Natural killer cell treated with Interleukin-12 subunit alpha and Interleukin-12 subunit beta and Interleukin-15 and Interleukin-18, amount 100 ng/mL, for 72 hours (primary cell): Measurements from ENCODE around the gene KCNH6. TPM values are rescaled to one million over a fixed set of nuclear protein-coding genes. Genes with fewer than 3 reads are reported as not detected.

ENCODE experiments used
- ATAC-seq, 2 donors: fragments of 150-1000 bp; cut with Tn5 transposase in 1 of 2; sonication (Bioruptor Pico), chemical (Tn5 transposase) in 1 of 2; 2 replicates each; pipeline ENCODE4 v1.10.0; 2021
- DNase-seq: peaks from one replicate; pipeline ENCODE4 v3.0.0; 2022; ENCODE audit warnings: low spot score
- H3K27ac Mint-ChIP-seq, 2 donors: 1 replicate in 1 of 2; 2 replicates in 1 of 2; pipeline ENCODE4 v1.8.0; 2022; ENCODE audit warnings: mixed read lengths in 2 of 2, mild to moderate bottlenecking in 1 of 2, moderate library complexity in 1 of 2
- H3K27me3 Mint-ChIP-seq, 2 donors: 1 replicate in 1 of 2; 2 replicates in 1 of 2; pipeline ENCODE4 v1.8.0; 2022; ENCODE audit warnings: mixed read lengths in 2 of 2
- H3K36me3 Mint-ChIP-seq: one replicate; pipeline ENCODE4 v1.8.0; 2022; ENCODE audit warnings: mixed read lengths
- H3K4me1 Mint-ChIP-seq, 2 donors: 1 replicate in 1 of 2; 2 replicates in 1 of 2; pipeline ENCODE4 v1.8.0; 2022; ENCODE audit warnings: low read depth in 2 of 2, mixed read lengths in 2 of 2, mild to moderate bottlenecking in 1 of 2
- H3K4me3 Mint-ChIP-seq: one replicate; pipeline ENCODE4 v1.8.0; 2022; ENCODE audit warnings: mixed read lengths
- H3K9me3 Mint-ChIP-seq: 2 replicates; pipeline ENCODE4 v1.8.0; 2022; ENCODE audit warnings: mixed read lengths
- total RNA-seq, 2 donors: library from RNA; stranded (reverse); gene quantifications; one replicate each; pipeline ENCODE4 v1.2.3, GENCODE V29; 2022

The KCNH6 gene
- total RNA-seq, 2 donors from 2014 or later = not detected

GRCh38 chr17:63480826-63481487, 42.2 kb upstream of the KCNH6 start:
- H3K27ac Mint-ChIP-seq = no peak overlapping the region
- H3K9me3 Mint-ChIP-seq = no peaks in the 10 kb centered on the region
- ATAC-seq (no peak), DNase-seq (no peak)
- H3K27me3 Mint-ChIP-seq = peaks cover 5 to 6% of the 10 kb centered on the region in 2 donors
- peaks cover 0 to 7% of the 10 kb centered on the region in 2 donors for H3K4me1 Mint-ChIP-seq
- H3K4me3 Mint-ChIP-seq = no peak overlapping the region
- no peaks in the 10 kb centered on the region for H3K36me3 Mint-ChIP-seq

DNA sequence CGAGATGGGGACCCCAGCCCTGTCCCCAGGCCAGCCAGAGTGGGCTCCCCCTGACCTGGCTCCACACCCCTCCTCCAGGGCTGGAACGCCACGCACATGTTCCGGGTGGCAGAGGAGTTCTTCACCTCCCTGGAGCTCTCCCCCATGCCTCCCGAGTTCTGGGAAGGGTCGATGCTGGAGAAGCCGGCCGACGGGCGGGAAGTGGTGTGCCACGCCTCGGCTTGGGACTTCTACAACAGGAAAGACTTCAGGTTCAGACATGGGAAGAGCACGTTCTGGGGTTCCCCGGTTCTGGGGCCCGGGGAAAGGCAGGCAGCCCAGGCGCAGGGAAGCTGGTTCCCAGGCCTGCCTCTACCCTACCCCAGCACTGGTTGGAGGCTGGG, 41.7 kb upstream of the KCNH6 start:
- Mint-ChIP-seq H3K36me3 (no peaks in the 10 kb centered on the region), H3K27ac (no peak overlapping the region), H3K9me3 (no peaks in the 10 kb centered on the region), H3K27me3 (peaks cover 5 to 6% of the 10 kb centered on the region in 2 donors), H3K4me3 (no peak overlapping the region), H3K4me1 (peaks cover 0 to 7% of the 10 kb centered on the region in 2 donors)
- no peak for ATAC-seq
- no peak for DNase-seq

- H3K9me3 Mint-ChIP-seq = no peaks in the 10 kb centered on the region
- H3K27me3 Mint-ChIP-seq = peaks cover 5% of the 10 kb centered on the region in 2 donors
- no peak overlapping the region for H3K27ac Mint-ChIP-seq
- H3K4me1 Mint-ChIP-seq = peaks cover 0 to 6% of the 10 kb centered on the region in 2 donors
- no peak for DNase-seq
- H3K36me3 Mint-ChIP-seq = no peaks in the 10 kb centered on the region
- H3K4me3 Mint-ChIP-seq = no peak overlapping the region
- ATAC-seq = no peak
Observed at GRCh38 chr17:63482509-63482908, 40.6 kb upstream of the KCNH6 start.

DNA sequence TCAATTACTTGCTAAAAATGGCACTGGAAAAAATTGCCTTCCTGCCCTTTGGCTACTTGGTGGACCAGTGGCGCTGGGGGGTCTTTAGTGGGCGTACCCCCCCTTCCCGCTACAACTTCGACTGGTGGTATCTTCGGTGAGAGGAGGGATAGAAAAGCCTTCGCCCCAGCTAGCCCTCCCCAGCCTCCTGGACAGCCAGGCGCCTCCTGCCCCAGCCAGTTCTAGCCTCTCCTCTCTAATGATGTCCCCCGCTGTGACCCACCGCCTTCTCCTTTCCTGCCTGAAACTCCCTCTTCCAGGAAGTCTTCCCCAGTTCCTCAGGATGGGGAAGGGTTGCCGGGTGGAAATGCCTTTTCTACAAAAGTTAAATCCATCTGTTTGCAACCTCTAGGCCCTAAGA, 40.1 kb upstream of the KCNH6 start:
- no peak overlapping the region for H3K4me3 Mint-ChIP-seq
- H3K27ac Mint-ChIP-seq = no peak overlapping the region
- DNase-seq (no peak), ATAC-seq (no peak)
- no peaks in the 10 kb centered on the region for H3K36me3 Mint-ChIP-seq
- no peaks in the 10 kb centered on the region for H3K9me3 Mint-ChIP-seq
- peaks cover 0 to 3% of the 10 kb centered on the region in 2 donors for H3K4me1 Mint-ChIP-seq
- peaks cover 3 to 5% of the 10 kb centered on the region in 2 donors for H3K27me3 Mint-ChIP-seq

DNA sequence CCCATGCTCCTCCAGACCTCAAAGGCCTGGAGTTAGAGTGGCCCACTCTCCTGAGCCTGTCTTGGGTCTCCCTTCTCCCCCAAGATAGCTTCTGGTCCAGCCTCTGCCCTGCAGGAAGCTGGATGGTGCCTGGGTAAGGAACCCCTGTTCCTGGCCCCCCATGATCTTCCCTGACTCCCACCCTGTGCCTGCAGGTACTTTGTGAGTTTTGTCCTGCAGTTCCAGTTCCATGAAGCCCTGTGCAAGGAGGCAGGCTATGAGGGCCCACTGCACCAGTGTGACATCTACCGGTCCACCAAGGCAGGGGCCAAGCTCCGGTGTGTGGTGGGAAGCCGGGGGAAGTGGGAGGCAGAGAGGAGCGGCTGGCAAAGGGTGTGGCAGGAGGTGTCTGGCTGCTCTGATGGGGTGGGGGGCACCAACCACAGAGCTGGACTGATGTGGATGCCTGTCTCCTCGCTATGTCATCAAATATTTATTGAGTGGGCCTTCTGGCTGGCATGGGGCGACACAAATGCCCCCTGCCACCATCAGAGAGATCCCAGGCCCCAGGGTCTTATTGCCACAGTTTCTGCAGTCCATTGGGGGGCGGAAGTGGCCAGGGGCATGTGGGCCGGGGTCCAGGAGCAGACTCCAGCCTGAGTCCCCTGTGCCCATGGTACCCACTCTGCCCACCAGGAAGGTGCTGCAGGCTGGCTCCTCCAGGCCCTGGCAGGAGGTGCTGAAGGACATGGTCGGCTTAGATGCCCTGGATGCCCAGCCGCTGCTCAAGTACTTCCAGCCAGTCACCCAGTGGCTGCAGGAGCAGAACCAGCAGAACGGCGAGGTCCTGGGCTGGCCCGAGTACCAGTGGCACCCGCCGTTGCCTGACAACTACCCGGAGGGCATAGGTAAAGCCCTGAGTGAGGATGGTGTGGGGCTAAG, 39.2 kb upstream of the KCNH6 start:
- Mint-ChIP-seq H3K9me3 (no peaks in the 10 kb centered on the region), H3K27me3 (peaks cover 1 to 4% of the 10 kb centered on the region in 2 donors), H3K27ac (no peak overlapping the region), H3K4me1 (peaks cover 0 to 1% of the 10 kb centered on the region in 2 donors), H3K36me3 (no peaks in the 10 kb centered on the region), H3K4me3 (no peak overlapping the region)
- no peak for DNase-seq
- no peak for ATAC-seq

- no peaks in the 10 kb centered on the region for H3K4me1 Mint-ChIP-seq
- no peak for DNase-seq
- no peaks in the 10 kb centered on the region for H3K9me3 Mint-ChIP-seq
- H3K27me3 Mint-ChIP-seq = no peaks in the 10 kb centered on the region
- H3K27ac Mint-ChIP-seq = no peak overlapping the region
- H3K36me3 Mint-ChIP-seq = no peaks in the 10 kb centered on the region
- ATAC-seq = no peak
- no peak overlapping the region for H3K4me3 Mint-ChIP-seq
Observed at GRCh38 chr17:63486317-63487013, 36.7 kb upstream of the KCNH6 start.

DNA sequence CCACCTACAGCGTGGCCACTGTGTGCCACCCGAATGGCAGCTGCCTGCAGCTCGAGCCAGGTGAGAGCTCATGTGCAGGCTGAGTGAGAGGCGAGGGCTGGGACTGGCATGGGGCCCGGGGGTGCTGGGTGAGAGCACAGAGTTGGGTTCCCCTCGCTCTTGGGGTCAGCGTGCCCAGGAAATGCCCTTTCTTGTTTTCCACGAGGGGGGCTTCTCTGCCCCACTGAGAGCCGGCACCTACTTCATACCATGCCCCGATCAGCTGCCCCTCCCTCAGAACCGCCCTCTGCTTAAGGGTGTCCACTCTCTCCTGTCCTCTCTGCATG, 36.2 kb upstream of the KCNH6 start:
- ATAC-seq (no peak), DNase-seq (no peak)
- H3K27me3 Mint-ChIP-seq = no peaks in the 10 kb centered on the region
- no peak overlapping the region for H3K27ac Mint-ChIP-seq
- no peaks in the 10 kb centered on the region for H3K36me3 Mint-ChIP-seq
- H3K4me1 Mint-ChIP-seq = no peaks in the 10 kb centered on the region
- H3K9me3 Mint-ChIP-seq = no peaks in the 10 kb centered on the region
- no peak overlapping the region for H3K4me3 Mint-ChIP-seq

GRCh38 chr17:63488851-63489250, 34.3 kb upstream of the KCNH6 start:
- Mint-ChIP-seq H3K9me3 (no peaks in the 10 kb centered on the region), H3K4me3 (no peak overlapping the region), H3K27ac (no peak overlapping the region), H3K27me3 (no peaks in the 10 kb centered on the region), H3K36me3 (no peaks in the 10 kb centered on the region), H3K4me1 (no peaks in the 10 kb centered on the region)
- DNase-seq (no peak), ATAC-seq (no peak)

- Mint-ChIP-seq H3K27me3 (no peaks in the 10 kb centered on the region), H3K27ac (no peak overlapping the region), H3K4me1 (no peaks in the 10 kb centered on the region), H3K4me3 (no peak overlapping the region), H3K9me3 (no peaks in the 10 kb centered on the region), H3K36me3 (no peaks in the 10 kb centered on the region)
- DNase-seq (no peak), ATAC-seq (no peak)
Observed at GRCh38 chr17:63489291-63489690, 33.9 kb upstream of the KCNH6 start.

DNA sequence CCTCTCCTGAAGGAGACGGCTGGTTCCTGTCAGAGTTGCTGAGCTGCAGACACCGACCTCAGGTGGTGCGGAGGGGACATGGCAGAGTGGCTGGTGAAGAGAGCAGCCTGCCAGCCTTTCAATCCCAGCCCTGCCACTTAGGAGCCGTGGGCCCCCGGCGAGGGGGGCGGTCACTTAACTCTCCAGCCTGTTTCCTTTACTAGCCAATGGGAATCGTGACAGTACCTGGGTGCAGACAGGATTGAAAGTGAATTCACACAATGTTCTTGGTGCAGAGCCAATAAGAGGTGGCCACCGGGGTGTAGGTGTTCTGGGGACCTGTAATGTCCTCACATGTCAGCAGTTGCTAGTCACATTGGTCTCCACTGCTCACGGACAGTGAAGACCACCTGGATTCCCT, 32.8 kb upstream of the KCNH6 start:
- no peaks in the 10 kb centered on the region for H3K36me3 Mint-ChIP-seq
- ATAC-seq (no peak), DNase-seq (no peak)
- no peak overlapping the region for H3K4me3 Mint-ChIP-seq
- no peaks in the 10 kb centered on the region for H3K27me3 Mint-ChIP-seq
- H3K9me3 Mint-ChIP-seq = no peaks in the 10 kb centered on the region
- H3K27ac Mint-ChIP-seq = no peak overlapping the region
- no peaks in the 10 kb centered on the region for H3K4me1 Mint-ChIP-seq

DNA sequence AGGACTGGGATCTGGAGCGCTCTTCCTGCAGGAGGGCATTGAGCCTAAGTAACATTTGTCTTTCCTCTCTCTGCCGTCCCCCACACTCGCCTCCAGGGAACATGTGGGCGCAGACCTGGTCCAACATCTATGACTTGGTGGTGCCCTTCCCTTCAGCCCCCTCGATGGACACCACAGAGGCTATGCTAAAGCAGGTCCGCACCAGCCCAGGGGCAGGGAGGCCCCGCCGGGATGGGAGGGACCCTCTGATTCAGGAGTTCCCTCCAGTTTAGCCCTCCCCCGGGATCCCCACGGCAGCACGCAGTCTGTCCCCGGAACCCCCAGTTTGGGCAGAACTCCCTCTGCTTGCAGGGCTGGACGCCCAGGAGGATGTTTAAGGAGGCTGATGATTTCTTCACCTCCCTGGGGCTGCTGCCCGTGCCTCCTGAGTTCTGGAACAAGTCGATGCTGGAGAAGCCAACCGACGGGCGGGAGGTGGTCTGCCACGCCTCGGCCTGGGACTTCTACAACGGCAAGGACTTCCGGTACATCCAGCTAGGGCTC, 32.2 kb upstream of the KCNH6 start:
- DNase-seq (no peak), ATAC-seq (no peak)
- no peaks in the 10 kb centered on the region for H3K27me3 Mint-ChIP-seq
- no peak overlapping the region for H3K4me3 Mint-ChIP-seq
- H3K4me1 Mint-ChIP-seq = no peaks in the 10 kb centered on the region
- H3K9me3 Mint-ChIP-seq = no peaks in the 10 kb centered on the region
- H3K36me3 Mint-ChIP-seq = no peaks in the 10 kb centered on the region
- H3K27ac Mint-ChIP-seq = no peak overlapping the region

DNA sequence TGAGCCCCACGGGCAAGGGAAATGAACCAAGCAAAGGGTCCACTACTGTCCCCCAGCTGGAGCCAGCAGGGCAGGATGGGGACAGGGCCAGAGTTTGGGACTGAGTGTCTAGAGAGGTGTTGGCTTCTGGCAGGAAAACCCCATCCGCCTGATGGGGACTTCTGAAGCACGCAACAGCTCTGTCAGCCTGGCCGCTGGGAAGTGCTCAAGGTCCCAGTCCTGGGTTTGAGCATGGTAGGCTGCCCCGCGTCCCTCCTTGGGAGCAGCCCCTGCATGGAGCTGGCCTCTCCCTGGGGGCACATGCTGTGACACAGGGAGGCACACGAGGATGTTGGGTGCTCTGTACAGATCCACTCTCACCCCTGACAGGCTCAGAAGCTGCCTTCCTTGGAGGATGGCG, 31.7 kb upstream of the KCNH6 start:
- H3K9me3 Mint-ChIP-seq = no peaks in the 10 kb centered on the region
- H3K27ac Mint-ChIP-seq = no peak overlapping the region
- no peaks in the 10 kb centered on the region for H3K27me3 Mint-ChIP-seq
- DNase-seq (no peak), ATAC-seq (no peak)
- no peaks in the 10 kb centered on the region for H3K4me1 Mint-ChIP-seq
- no peaks in the 10 kb centered on the region for H3K36me3 Mint-ChIP-seq
- H3K4me3 Mint-ChIP-seq = no peak overlapping the region

- H3K27ac Mint-ChIP-seq = no peak overlapping the region
- no peaks in the 10 kb centered on the region for H3K9me3 Mint-ChIP-seq
- DNase-seq (no peak), ATAC-seq (no peak)
- H3K4me3 Mint-ChIP-seq = no peak overlapping the region
- no peaks in the 10 kb centered on the region for H3K27me3 Mint-ChIP-seq
- H3K4me1 Mint-ChIP-seq = no peaks in the 10 kb centered on the region
- no peaks in the 10 kb centered on the region for H3K36me3 Mint-ChIP-seq
Observed at GRCh38 chr17:63491977-63492618, 31.1 kb upstream of the KCNH6 start.
